SIG-M5 (cell line): ENCODE data around the gene CCDC152.
"Not testable (repeated sequence)": the region's sequence is repeated elsewhere in the genome, so short reads cannot be mapped to it uniquely, and the experiment has no call there.

Experiments
- DNase-seq: peaks from one replicate; lab custom pipeline; 2025; lab: John Stamatoyannopoulos, UW

Gene CCDC152

GRCh38 chr5:42812620-42813019 is 56.0 kb downstream of the CCDC152 start:
- DNase-seq, result no peak

DNA sequence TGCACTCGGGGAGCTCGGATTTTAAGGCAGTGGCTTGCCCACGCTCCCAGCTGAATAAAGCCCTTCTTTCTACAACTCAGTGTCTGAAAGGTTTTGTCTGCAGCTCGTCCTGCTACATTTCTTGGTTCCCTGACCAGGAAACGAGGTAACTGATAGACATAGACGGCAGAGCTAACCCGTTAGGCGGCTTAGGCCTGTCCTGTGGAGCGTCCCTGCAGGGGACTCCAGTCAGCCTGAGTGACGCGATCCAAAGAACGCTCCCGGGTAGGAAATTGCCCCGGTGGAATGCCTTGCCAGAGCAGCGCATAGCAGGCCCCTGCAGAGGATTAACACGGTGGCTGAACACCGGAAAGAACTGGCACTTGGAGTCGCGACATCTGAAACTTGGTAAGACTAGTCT is 56.9 kb downstream of the CCDC152 start:
- no peak for DNase-seq

DNA sequence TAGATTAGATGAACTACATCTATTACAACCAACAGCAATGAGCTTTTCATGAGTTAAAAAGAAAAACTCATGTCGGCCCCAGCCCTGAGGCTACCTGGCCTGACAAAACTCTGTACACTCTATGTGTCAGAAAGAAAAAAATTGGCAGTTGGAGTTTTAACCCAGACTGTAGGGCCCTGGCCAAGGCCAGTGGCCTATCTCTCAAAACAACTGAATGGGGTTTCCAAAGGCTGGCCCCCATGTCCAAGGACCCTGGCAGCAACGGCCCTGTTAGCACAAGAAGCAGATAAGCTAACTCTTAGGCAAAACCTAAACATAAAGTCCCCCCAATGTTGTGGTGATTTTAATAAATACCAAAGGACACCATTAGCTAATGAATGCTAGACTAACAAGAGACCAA is 59.9 kb downstream of the CCDC152 start:
- not testable (repeated sequence) for DNase-seq

DNA sequence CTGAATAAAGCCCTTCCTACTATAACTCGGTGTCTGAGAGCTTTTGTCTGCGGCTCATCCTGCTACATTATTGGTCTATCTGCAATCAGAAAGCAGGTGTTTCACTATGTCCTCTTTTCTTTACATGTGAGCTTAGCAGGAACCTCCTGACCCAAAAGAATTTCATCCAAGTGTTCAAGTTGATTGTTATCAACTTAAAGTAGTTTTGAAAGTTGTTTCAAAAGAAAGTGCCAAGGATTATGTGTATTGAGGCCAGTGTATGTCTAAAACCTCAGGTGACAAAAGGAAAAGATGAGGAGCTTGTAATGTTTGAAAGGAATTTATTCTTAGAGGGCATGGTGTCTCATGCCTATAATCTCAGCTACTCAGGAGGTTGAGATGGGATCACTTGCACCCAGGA is 63.1 kb downstream of the CCDC152 start:
- no peak for DNase-seq

- DNase-seq, result no peak
Observed at GRCh38 chr5:42822548-42822947, 65.9 kb downstream of the CCDC152 start.

- no peak for DNase-seq
Observed at GRCh38 chr5:42824347-42824976, 67.8 kb downstream of the CCDC152 start.

GRCh38 chr5:42825422-42826148 is 69.0 kb downstream of the CCDC152 start:
- no peak for DNase-seq

DNA sequence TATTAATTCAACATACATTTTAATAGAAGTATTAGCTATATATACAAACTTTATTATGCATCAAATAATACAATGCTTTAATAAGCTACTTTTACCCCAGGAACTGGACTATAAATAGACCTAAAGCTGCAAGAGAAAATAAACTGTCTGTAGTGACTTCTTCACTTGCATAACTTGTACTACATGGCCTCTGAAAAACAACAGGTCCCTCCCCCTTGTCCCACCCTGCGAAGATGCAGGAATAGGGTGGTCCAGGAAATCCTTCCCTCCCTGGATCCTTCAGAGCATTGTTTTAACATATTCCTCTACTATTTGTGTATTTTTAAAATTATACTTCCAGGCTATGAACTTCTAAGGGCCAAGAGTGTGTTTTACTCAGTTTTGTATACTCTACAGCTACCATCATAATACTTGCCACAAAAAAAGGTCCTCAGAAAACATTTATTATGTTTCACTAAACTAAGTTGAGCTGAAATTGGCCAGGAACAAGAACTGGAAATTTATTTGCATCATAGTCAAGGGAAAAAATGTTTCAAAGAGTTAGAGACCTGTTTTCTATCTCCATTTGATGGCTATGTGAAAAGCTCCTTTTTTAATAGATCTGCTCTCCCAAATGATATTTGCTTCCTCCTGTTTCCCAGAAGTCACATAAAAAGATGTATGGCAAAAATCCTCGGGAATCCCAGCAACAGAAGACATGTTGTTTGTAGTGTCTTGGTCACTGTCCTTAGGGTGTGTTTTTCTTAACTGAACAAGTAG is 70.3 kb downstream of the CCDC152 start:
- no peak for DNase-seq

DNA sequence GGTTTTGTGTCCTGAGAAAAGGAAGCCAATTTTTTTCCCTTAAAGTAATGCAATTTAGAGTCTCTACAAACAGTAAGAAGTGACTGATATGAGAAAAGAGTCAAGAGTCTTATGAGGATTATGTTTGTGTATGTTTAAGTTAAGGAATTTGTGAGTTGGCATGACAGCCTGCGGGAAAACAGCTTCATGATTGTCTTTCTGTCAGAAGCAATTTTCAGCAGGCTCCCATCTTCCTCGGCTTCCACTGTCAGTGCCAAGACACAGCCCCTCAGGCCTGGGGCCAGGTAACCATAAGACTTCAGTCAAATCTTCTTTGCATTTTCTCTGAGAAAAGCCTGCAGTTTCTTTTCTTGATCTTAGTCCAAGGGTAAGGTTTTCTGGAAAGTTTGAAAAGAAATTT is 72.1 kb downstream of the CCDC152 start:
- DNase-seq, result no peak

DNA sequence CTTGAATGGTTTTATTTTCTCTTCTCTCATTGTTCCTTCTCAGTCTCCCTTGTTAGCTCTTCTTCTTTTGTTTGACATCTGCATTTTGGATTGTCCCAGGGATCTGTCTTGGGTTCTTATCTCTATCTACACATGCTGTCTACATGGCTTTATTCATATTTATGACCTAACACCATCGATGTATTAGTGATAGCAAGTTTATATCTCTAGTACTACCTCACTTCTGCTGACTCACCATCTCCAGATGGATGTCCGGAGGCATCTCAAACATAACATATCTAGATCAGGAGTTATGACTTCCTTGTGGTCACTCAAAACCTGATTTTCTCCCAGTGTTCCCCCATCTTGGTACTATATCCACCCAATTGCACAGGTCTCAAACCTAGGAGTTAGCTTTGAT is 74.3 kb downstream of the CCDC152 start:
- DNase-seq, result no peak

GRCh38 chr5:42832060-42832459 is 75.4 kb downstream of the CCDC152 start:
- no peak for DNase-seq

GRCh38 chr5:42836070-42836769 is 79.6 kb downstream of the CCDC152 start:
- no peak for DNase-seq

DNA sequence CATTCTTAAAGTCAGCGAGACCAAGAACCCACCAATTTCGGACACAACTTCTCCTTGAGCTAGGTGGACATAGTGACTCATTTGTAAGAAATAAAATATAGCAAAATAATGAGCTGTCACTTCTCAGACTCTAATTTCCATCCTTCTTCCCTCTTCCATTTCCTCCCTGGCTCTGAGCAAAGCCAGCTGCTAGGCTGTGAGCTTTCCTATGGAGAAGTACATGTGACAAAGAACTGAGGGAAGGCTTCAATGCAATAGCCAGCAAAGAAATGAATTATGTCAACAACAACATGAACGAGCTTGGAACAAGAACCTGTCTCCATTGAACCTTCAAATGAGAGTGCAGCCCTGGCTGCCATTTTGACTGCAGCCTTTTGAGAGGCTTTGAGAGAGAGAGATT is 81.0 kb downstream of the CCDC152 start:
- no peak for DNase-seq

GRCh38 chr5:42839196-42839595 is 82.6 kb downstream of the CCDC152 start:
- no peak for DNase-seq

DNA sequence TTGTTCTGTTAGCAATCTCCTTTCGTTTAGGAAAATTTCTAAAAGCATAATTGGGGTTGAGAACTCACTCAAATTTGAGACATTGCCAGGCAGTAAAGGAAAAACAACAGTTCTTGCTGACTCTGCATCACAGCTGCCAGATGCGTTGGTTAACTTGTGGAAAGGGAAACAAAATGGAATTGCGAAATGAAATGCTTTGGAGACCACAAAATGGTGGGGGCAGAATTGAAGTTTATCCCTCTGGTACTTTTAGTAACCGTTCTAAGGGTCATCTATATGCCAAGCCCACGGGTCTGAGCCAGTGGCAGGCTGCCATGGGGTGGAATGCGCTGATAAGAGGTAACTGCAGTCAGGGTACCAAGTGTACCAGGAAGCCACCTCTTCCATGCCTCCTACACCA is 83.7 kb downstream of the CCDC152 start:
- DNase-seq, result no peak

DNA sequence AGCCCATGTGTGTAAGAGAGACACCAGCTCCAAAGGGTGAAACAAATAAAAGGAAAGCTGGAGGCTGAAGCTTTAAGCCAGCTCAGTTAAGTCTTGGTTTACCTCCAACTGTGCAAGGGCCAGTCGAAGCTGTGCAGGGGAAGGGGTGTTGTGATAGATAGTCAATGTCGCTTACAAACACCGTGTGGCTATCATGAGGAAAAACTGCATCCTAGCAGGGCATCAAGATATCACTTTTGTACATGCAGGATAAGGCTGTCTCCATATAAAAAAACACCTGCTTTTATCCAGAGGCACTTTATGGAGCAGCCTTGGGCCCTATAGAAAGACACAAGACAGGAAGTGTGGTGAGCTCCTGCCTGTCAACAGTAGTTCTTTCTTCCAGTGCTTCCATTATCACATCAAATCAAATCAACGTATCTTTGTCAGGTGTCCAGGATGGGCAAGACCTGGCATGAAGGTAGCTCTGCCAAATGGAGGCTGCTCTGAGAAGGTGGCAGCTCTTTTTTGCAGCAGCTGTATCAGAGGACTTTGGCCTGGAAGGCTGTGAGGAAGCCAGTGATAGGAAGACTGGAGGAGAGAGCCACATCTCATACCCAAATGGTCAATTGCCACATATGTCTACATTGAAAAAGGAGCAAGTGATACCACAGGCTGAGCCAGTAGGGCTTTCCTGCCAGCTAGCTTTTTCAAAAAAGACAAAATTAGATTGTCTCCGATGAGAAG is 84.4 kb downstream of the CCDC152 start:
- no peak for DNase-seq

DNA sequence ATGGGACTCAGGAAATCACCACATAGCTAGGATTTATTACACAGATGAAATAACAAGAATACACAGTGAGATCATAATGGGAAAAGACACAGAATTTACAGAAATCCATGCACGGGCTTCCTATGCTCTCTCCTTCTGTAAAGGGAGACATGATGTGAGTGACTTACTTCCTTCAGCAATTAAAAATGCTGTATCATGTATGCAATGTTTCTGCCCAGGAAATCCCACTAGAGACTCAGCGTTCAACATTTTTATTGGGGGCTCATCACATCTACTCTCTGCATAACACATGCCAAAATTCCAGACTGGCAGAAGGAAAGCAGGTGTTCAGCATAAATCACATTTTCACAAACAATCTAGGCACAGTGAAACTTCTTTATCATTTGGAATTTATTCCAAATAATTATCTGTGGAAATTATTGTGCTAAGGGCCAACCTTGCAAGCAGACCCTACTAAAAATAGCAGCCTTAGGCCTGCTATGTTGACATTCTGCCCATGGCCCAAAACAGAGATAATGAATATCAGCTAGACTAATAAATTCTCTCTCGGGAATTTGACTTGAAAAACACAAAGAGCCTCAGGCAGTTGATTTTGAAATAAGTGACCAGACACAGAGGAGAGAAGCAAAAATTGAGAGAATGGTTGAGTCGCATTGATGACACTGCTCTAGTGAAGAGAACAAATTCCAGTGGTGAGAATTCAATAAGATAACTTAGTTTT is 86.5 kb downstream of the CCDC152 start:
- no peak for DNase-seq

DNA sequence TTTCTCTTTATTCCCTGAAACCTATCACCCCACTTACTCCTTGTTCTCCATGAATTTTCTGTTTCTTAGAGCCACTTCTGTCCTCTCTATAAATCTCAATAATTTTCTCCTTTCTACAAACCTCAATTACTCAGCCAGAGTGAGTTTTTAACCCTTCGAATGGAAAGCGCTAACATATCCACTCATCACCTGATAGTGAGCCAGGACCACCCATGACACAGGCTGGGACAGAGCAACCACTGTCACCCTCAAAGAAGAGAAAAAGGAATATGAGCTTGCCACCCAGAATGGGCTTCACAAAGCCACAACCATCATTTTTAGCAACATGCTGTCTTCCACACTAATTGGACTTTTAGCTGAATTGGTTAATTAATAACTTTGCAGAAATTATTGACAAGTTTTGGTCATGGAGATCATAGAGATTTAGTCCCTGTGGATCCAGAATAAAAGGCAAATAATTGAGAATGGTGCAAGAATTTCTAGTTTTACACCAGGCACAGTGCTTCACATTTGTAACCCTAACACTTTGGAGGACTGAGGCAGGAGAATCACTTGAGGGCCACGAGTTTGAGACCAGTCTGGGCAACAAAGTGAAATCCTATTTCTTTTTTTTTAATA is 87.2 kb downstream of the CCDC152 start:
- DNase-seq, result no peak

DNA sequence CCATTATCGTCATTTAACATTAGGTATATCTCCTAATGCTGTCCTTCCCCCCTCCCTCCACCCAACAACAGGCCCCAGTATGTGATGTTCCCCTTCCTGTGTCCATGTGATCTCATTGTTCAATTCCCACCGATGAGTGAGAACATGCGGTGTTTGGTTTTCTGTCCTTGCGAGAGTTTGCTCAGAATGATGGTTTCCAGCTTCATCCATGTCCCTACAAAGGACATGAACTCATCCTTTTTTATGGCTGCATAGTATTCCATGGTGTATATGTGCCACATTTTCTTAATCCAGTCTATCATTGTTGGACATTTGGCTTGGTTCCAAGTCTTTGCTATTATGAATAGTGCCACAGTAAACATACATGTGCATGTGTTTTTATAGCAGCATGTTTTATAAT is 87.8 kb downstream of the CCDC152 start:
- not testable (repeated sequence) for DNase-seq

DNA sequence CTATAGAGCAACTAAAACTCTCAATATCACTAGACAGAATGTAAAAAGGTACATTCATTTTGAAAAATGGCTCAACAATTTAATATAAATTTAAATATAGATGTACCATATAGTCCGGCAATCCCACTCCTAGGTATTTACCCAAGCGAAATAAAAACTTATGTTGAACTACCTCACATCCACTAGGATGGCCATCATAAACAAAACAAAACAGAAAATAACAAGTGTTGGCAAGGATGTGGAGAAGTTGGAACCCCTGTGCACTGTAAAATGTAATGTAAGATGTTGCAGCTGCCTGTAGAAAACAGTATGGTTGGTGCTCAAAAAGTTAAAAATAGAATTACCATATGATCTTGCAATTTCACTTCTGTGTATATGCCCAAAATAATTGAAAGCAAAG is 91.9 kb downstream of the CCDC152 start:
- DNase-seq, result no peak

DNA sequence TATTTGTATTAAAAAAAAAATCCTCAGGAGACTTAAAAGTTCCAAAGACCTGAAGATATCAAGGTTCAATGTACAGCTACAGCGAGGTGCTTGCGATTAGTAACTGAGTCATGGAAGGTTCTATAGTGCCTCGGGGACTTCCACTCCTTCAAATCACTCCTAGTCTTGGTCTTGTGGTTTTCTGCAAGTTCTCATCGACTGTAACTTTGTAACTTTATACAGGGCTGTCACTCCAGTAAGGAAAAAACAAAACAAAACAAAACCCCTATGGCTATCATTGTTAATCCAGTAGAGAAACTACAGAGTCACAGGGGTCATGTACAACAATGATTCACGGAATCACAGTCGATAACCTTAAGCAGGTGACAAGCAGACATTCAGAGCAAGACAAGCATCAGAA is 94.9 kb downstream of the CCDC152 start:
- DNase-seq, result no peak
